ENCODE data around the gene BSX. TPM values are rescaled to one million over a fixed set of nuclear protein-coding genes. Genes with fewer than 3 reads are reported as not detected.

BSX gene
- total RNA-seq, 4 donors from 2014 or later, result not detected

DNA sequence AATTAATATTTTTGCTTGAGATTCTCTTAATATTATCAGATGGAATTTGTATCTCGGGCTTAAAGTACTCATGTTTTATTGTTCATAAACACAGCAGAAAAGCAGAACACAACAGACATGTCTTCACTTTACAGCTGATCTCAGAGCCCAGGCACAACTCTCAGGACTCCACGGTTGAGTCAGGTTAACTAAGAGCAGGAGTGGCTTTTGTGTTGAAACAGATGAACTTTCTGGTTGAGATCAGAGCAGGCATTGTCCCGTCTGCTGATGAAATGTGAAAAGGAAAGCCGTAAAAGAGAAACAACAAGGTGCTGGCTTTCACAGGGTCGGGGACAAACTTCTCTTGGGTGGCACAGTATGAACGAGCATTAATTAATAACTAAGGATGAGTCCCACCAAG lies 50.1 kb downstream of the BSX start:
- H3K36me3 ChIP-seq, result peaks cover 0 to 36% (median 0%) of the 10 kb centered on the region in 3 donors
- WGBS, 2 donors, result 78 to 79% methylated on average over 6 of the region's 6 CpGs
- H3K4me3 ChIP-seq, result no peak overlapping the region
- H3K27ac ChIP-seq, result no peak overlapping the region
- H3K4me1 ChIP-seq, result peaks cover 0 to 14% (median 1%) of the 10 kb centered on the region in 4 donors
- H3K27me3 ChIP-seq, result no peaks in the 10 kb centered on the region
- DNase-seq (ENCODE audit: low spot score in 2 of 2), result no peak
- no peak for TF ChIP-seq POLR2A (IDR thresholded peaks at IDR 0.05)
- TF ChIP-seq EP300 (IDR thresholded peaks at IDR 0.05), result no peak
- TF ChIP-seq, protein P1, sequence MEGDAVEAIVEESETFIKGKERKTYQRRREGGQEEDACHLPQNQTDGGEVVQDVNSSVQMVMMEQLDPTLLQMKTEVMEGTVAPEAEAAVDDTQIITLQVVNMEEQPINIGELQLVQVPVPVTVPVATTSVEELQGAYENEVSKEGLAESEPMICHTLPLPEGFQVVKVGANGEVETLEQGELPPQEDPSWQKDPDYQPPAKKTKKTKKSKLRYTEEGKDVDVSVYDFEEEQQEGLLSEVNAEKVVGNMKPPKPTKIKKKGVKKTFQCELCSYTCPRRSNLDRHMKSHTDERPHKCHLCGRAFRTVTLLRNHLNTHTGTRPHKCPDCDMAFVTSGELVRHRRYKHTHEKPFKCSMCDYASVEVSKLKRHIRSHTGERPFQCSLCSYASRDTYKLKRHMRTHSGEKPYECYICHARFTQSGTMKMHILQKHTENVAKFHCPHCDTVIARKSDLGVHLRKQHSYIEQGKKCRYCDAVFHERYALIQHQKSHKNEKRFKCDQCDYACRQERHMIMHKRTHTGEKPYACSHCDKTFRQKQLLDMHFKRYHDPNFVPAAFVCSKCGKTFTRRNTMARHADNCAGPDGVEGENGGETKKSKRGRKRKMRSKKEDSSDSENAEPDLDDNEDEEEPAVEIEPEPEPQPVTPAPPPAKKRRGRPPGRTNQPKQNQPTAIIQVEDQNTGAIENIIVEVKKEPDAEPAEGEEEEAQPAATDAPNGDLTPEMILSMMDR (IDR thresholded peaks at IDR 0.05), result no peak
- H3K9me3 ChIP-seq, result no peaks in the 10 kb centered on the region

Other genes starting within 250 kb of the BSX start
- gene CRTAM, start 143.3 kb downstream of the BSX start, total RNA-seq, result under 1 TPM in 3 of 4 donors, not detected in 1; 0.20 to 0.84 (median 0.66) TPM
- 10 to 100 TPM; 13.4 to 17.3 (median 14.1) TPM for gene JHY, start 99.1 kb downstream of the BSX start, total RNA-seq
- 100 to 1,000 TPM; 425 to 660 (median 550) TPM for gene HSPA8, start 80.3 kb upstream of the BSX start, total RNA-seq
- 10 to 100 TPM; 82.5 to 98.6 (median 89.7) TPM for gene CLMP, start 213.4 kb upstream of the BSX start, total RNA-seq